ENCODE results near the gene CAVIN2.

CAVIN2 gene, protein sequence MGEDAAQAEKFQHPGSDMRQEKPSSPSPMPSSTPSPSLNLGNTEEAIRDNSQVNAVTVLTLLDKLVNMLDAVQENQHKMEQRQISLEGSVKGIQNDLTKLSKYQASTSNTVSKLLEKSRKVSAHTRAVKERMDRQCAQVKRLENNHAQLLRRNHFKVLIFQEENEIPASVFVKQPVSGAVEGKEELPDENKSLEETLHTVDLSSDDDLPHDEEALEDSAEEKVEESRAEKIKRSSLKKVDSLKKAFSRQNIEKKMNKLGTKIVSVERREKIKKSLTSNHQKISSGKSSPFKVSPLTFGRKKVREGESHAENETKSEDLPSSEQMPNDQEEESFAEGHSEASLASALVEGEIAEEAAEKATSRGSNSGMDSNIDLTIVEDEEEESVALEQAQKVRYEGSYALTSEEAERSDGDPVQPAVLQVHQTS

DNA sequence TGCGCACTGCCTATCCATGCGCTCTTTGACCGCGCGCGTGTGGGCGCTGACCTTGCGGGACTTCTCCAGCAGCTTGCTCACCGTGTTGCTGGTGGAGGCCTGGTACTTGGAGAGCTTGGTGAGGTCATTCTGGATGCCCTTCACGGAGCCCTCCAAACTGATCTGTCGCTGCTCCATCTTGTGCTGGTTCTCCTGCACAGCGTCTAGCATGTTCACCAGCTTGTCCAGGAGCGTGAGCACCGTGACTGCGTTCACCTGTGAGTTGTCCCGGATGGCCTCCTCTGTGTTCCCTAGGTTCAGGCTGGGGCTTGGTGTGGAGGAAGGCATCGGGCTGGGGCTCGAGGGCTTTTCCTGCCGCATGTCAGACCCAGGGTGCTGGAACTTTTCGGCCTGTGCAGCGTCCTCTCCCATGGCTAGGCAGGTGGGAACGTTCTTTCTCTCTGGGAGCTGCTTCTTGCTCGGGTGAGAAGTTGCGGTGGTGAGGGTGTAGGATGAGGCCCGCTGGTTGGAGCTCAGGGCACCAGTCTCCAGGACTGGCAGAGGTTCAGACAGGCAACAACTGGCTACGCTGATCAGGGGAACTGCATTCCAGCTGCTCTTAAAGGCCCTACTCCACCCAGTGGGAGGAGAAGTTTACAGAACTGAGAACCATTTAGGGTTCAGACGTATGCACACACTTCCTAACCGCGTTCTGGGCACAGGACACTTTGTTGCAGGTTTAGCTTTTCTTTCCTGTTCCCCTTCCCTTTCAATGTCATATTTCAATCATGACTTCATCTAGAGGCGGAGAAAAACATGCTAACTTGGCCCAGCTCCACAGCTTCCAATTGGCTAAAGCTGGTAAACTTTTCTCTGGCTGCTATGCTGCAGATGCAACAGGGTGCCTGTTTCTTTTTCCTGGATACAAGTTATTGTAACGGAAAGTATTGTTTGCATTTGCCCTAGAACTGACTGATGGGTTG lies at the start of gene CAVIN2:
Gene CAVIN2 (minus strand): TSS at position 574 of the 962 bp plus-strand sequence. CDS start 163 bp downstream, at position 411.
- CTCF ChIA-PET: interaction anchor here (1.0 to 3.1 kb wide), 7 partner anchors 11 to 316 kb away, joined by 3 to 12 read pairs (median 4); no protein-coding TSS in a partner anchor
- DNase-seq (ENCODE audit: extremely low spot score): no peak
- TF ChIP-seq, protein P1, sequence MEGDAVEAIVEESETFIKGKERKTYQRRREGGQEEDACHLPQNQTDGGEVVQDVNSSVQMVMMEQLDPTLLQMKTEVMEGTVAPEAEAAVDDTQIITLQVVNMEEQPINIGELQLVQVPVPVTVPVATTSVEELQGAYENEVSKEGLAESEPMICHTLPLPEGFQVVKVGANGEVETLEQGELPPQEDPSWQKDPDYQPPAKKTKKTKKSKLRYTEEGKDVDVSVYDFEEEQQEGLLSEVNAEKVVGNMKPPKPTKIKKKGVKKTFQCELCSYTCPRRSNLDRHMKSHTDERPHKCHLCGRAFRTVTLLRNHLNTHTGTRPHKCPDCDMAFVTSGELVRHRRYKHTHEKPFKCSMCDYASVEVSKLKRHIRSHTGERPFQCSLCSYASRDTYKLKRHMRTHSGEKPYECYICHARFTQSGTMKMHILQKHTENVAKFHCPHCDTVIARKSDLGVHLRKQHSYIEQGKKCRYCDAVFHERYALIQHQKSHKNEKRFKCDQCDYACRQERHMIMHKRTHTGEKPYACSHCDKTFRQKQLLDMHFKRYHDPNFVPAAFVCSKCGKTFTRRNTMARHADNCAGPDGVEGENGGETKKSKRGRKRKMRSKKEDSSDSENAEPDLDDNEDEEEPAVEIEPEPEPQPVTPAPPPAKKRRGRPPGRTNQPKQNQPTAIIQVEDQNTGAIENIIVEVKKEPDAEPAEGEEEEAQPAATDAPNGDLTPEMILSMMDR (IDR thresholded peaks at IDR 0.05; ENCODE audit: control extremely low read depth, extremely low read depth, low read depth, missing control alignments): no peak
- POLR2A ChIA-PET: no interaction called here

DNA sequence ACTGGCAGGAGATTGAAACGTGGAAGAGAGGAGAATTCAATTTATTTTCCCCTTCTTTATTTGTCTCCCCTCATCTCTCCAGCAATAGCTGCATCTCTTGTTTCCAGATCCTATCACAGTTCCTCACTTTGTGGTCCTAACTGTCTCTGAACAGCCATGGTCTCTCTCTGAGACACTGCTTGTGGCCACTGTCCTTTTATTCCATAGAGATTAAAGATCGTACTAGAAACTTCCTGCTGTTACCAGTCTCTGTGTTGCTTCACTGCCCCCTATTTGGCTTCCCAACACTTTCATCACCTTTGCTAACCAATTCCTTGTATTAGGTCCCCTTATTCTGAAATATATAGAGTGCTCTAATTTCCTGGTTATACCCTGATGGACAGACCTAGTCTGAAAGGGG lies 48.9 kb upstream of the CAVIN2 start:
- TF ChIP-seq, protein P1 (IDR thresholded peaks at IDR 0.05; ENCODE audit: control extremely low read depth, extremely low read depth, low read depth, missing control alignments): no peak
- ChIA-PET POLR2A (no interaction called here), CTCF (interaction anchor here (0.9 to 1.0 kb wide), 2 partner anchors 25 to 30 kb away, joined by 3 read pairs; no protein-coding TSS in a partner anchor)
- DNase-seq (ENCODE audit: extremely low spot score): no peak

- no peak for DNase-seq (ENCODE audit: extremely low spot score)
- ChIA-PET POLR2A (no interaction called here), CTCF (interaction anchor here (0.9 kb wide), 1 partner anchor 26 kb away, joined by 3 read pairs; no protein-coding TSS in a partner anchor)
- TF ChIP-seq, protein P1 (IDR thresholded peaks at IDR 0.05; ENCODE audit: control extremely low read depth, extremely low read depth, low read depth, missing control alignments): no peak
These were observed 48.3 kb upstream of the CAVIN2 start for GRCh38 chr2:191895195-191895594.

- ChIA-PET CTCF (no interaction called here), POLR2A (no interaction called here)
- TF ChIP-seq, protein P1 (IDR thresholded peaks at IDR 0.05; ENCODE audit: control extremely low read depth, extremely low read depth, low read depth, missing control alignments): no peak
- no peak for DNase-seq (ENCODE audit: extremely low spot score)
These were observed 47.8 kb upstream of the CAVIN2 start for GRCh38 chr2:191894681-191895147.

DNA sequence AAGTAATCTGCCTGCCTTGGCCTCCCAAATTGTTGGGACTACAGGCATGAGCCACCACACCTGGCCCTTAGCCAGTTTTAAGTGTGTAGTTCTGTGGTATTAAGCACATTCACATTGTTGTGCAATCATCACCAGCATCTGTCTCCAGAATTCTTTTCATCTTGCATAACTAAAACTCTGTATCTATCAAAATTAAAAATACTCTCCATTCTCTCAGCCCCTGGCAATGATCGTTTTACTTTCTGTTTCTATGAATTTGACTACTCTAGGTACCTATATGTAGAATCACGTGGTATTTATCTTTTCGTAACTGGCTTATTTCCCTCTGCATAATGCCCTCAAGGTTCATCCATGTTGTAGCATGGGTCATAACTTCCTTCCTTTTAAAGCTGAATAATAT lies 45.5 kb upstream of the CAVIN2 start:
- TF ChIP-seq, protein P1 (IDR thresholded peaks at IDR 0.05; ENCODE audit: control extremely low read depth, extremely low read depth, low read depth, missing control alignments): no peak
- ChIA-PET CTCF (no interaction called here), POLR2A (no interaction called here)
- DNase-seq (ENCODE audit: extremely low spot score): no peak

GRCh38 chr2:191891656-191892055 lies 44.8 kb upstream of the CAVIN2 start:
- POLR2A ChIA-PET: no interaction called here
- no peak for DNase-seq (ENCODE audit: extremely low spot score)
- TF ChIP-seq, protein P1 (IDR thresholded peaks at IDR 0.05; ENCODE audit: control extremely low read depth, extremely low read depth, low read depth, missing control alignments): no peak
- CTCF ChIA-PET: no interaction called here
